NCI-H2171 treated with DMSO at 0.1 percent for 48 hours (cell line): ENCODE measurements around the gene DENND6B.
"Not testable (repeated sequence)": the region's sequence is repeated elsewhere in the genome, so short reads cannot be mapped to it uniquely, and the experiment has no call there.

Experiments used
- DNase-seq: peaks from one replicate; lab custom pipeline; 2025; lab: John Stamatoyannopoulos, UW

DENND6B gene

GRCh38 chr22:50326956-50327710 is at the start of gene DENND6B:
DENND6B (minus strand) TSS chr22:50327012; CDS start chr22:50326988, 24 bp downstream.
- DNase-seq = peak; percentile 60

GRCh38 chr22:50376085-50376651 is 49.4 kb upstream of the DENND6B start:
- DNase-seq = no peak

- no peak for DNase-seq
Observed at GRCh38 chr22:50371101-50371648, 44.4 kb upstream of the DENND6B start.

GRCh38 chr22:50367778-50368500 is 41.1 kb upstream of the DENND6B start:
- DNase-seq = no peak

- not testable (repeated sequence) for DNase-seq
Observed at GRCh38 chr22:50363803-50364194, 37.0 kb upstream of the DENND6B start.

- no peak for DNase-seq
Observed at GRCh38 chr22:50363166-50363802, 36.5 kb upstream of the DENND6B start.

GRCh38 chr22:50361688-50362087 is 34.9 kb upstream of the DENND6B start:
- DNase-seq = no peak

- no peak for DNase-seq
Observed at GRCh38 chr22:50361222-50361621, 34.4 kb upstream of the DENND6B start.

- DNase-seq = no peak
Observed at GRCh38 chr22:50360578-50360977, 33.8 kb upstream of the DENND6B start.

GRCh38 chr22:50357756-50358155 is 30.9 kb upstream of the DENND6B start:
- no peak for DNase-seq

GRCh38 chr22:50357222-50357621 is 30.4 kb upstream of the DENND6B start:
- DNase-seq = no peak

- no peak for DNase-seq
Observed at GRCh38 chr22:50356186-50356585, 29.4 kb upstream of the DENND6B start.

GRCh38 chr22:50348058-50348457 is 21.2 kb upstream of the DENND6B start:
- DNase-seq = no peak

GRCh38 chr22:50347157-50347556 is 20.3 kb upstream of the DENND6B start:
- DNase-seq = no peak

GRCh38 chr22:50346470-50346869 is 19.7 kb upstream of the DENND6B start:
- DNase-seq = no peak

- no peak for DNase-seq
Observed at GRCh38 chr22:50343541-50343935, 16.7 kb upstream of the DENND6B start.

- peak; percentile 81 for DNase-seq
Observed at GRCh38 chr22:50342651-50343540, 16.1 kb upstream of the DENND6B start, which contains the start of gene PPP6R2. PPP6R2 (plus strand) TSS chr22:50343327; CDS start chr22:50393909, 50,582 bp downstream.

GRCh38 chr22:50341977-50342650 is 15.3 kb upstream of the DENND6B start:
- DNase-seq = peak; percentile 82

GRCh38 chr22:50339945-50340879 is 13.4 kb upstream of the DENND6B start:
- DNase-seq = peak; percentile 35
